Glomerular visceral epithelial cell (primary cell): ENCODE measurements around the gene CCDC192.
"Not testable (repeated sequence)": the region's sequence is repeated elsewhere in the genome, so short reads cannot be mapped to it uniquely, and the experiment has no call there.

Experiments used
- DNase-seq: peaks from one replicate; pipeline ENCODE4 v3.0.0-alpha.2; 2016; ENCODE audit errors: extremely low spot score

CCDC192 gene

GRCh38 chr5:127762412-127762811 is 59.2 kb downstream of the CCDC192 start:
- DNase-seq, result no peak

GRCh38 chr5:127766676-127767335 is 63.6 kb downstream of the CCDC192 start:
- DNase-seq, result no peak

GRCh38 chr5:127769386-127769785 is 66.2 kb downstream of the CCDC192 start:
- no peak for DNase-seq

GRCh38 chr5:127770272-127770671 is 67.1 kb downstream of the CCDC192 start:
- DNase-seq, result no peak

GRCh38 chr5:127772531-127772930 is 69.3 kb downstream of the CCDC192 start:
- no peak for DNase-seq

- no peak for DNase-seq
Observed at GRCh38 chr5:127774221-127774620, 71.0 kb downstream of the CCDC192 start.

GRCh38 chr5:127776477-127776876 is 73.3 kb downstream of the CCDC192 start:
- no peak for DNase-seq

- no peak for DNase-seq
Observed at GRCh38 chr5:127777957-127778356, 74.8 kb downstream of the CCDC192 start.

GRCh38 chr5:127782450-127782849 is 79.3 kb downstream of the CCDC192 start:
- DNase-seq, result not testable (repeated sequence)

- DNase-seq, result peak; percentile 85
Observed at GRCh38 chr5:127785098-127785927, 82.1 kb downstream of the CCDC192 start.

GRCh38 chr5:127791439-127791838 is 88.2 kb downstream of the CCDC192 start:
- DNase-seq, result no peak

GRCh38 chr5:127791908-127792307 is 88.7 kb downstream of the CCDC192 start:
- DNase-seq, result not testable (repeated sequence)

GRCh38 chr5:127793052-127793451 is 89.9 kb downstream of the CCDC192 start:
- no peak for DNase-seq

GRCh38 chr5:127793879-127794278 is 90.7 kb downstream of the CCDC192 start:
- no peak for DNase-seq

GRCh38 chr5:127796211-127796610 is 93.0 kb downstream of the CCDC192 start:
- DNase-seq, result no peak

- no peak for DNase-seq
Observed at GRCh38 chr5:127799293-127799905, 96.2 kb downstream of the CCDC192 start.

- no peak for DNase-seq
Observed at GRCh38 chr5:127801751-127802476, 98.7 kb downstream of the CCDC192 start.

GRCh38 chr5:127802477-127802865 is 99.3 kb downstream of the CCDC192 start:
- DNase-seq, result no peak

GRCh38 chr5:127804886-127805426 is 101.8 kb downstream of the CCDC192 start:
- DNase-seq, result no peak

GRCh38 chr5:127805448-127805847 is 102.3 kb downstream of the CCDC192 start:
- no peak for DNase-seq

GRCh38 chr5:127806776-127807175 is 103.6 kb downstream of the CCDC192 start:
- DNase-seq, result no peak

- DNase-seq, result no peak
Observed at GRCh38 chr5:127809533-127809932, 106.3 kb downstream of the CCDC192 start.
